BLaER1 treated with 17β-estradiol and CSF1 and Interleukin-3, amounts not matched to agents 10 nM and 100 nM (cell line): ENCODE measurements around the gene SRGN.

Source experiments
- H3K27ac ChIP-seq, 11 experiments: shearing (Covaris generic); formaldehyde crosslinking; 2 replicates each; pipeline ENCODE4 v1.8.1; 2022
- H3K27me3 ChIP-seq, 11 experiments: shearing (Covaris generic); formaldehyde crosslinking; 2 replicates each; pipeline ENCODE4 v1.8.1; 2022
- H3K36me3 ChIP-seq, 11 experiments: shearing (Covaris generic); formaldehyde crosslinking; 2 replicates each; pipeline ENCODE4 v1.8.1; 2022
- H3K4me1 ChIP-seq, 10 experiments: shearing (Covaris generic); formaldehyde crosslinking; 2 replicates each; pipeline ENCODE4 v1.8.1; 2022
- H3K4me2 ChIP-seq, 11 experiments: shearing (Covaris generic); formaldehyde crosslinking; 2 replicates each; pipeline ENCODE4 v1.8.1; 2022
- H3K4me3 ChIP-seq, 10 experiments: shearing (Covaris generic); formaldehyde crosslinking; 2 replicates each; pipeline ENCODE4 v1.8.1; 2022
- H3K9ac ChIP-seq, 11 experiments: shearing (Covaris generic); formaldehyde crosslinking; 2 replicates each; pipeline ENCODE4 v1.8.1; 2022
- H3K9me3 ChIP-seq, 11 experiments: shearing (Covaris generic); formaldehyde crosslinking; replicated peaks in 1 of 11; 2 replicates each; pipeline ENCODE4 v1.8.1; 2022
- H4K20me1 ChIP-seq, 11 experiments: shearing (Covaris generic); formaldehyde crosslinking; 2 replicates each; pipeline ENCODE4 v1.8.1; 2022
- Cebpa-rat ChIP-seq, 11 experiments: shearing (Covaris generic); IDR thresholded peaks; 2 replicates each; pipeline ENCODE4 v1.8.1; 2022

SRGN gene

DNA sequence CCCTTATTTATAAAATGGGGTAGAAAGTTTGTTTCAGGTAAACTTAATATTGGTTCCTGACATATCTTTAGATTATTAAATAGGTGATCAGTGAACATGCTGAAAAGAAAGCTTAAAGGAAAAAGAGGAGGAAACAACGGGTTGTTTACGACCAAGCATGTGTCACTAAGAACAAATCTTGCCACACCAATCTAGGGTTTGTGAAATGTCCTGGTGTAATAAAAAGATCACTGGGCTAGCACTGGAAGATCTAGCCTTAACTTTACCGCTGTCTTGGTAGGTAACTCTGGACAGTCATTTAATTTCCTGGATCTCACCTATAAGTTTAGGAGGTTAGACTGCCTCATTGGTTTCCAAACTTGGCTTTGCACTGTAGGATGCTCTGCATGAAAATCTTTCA, 55.1 kb downstream of the SRGN start:
- H3K4me1 ChIP-seq: peaks cover 4 to 20% (median 10%) of the 10 kb centered on the region in 10 experiments; a peak in 16 of 20 replicates
- H3K27me3 ChIP-seq: no peaks in the 10 kb centered on the region
- H4K20me1 ChIP-seq: peaks cover 22 to 99% (median 97%) of the 10 kb centered on the region in 11 experiments; a peak in 21 of 22 replicates
- no peak overlapping the region; a peak in 1 of 22 replicates for H3K27ac ChIP-seq
- H3K9ac ChIP-seq: no peak overlapping the region
- no peak for TF ChIP-seq Cebpa-rat (IDR thresholded peaks at IDR 0.05)
- H3K4me3 ChIP-seq: no peak overlapping the region
- H3K9me3 ChIP-seq: no peaks in the 10 kb centered on the region
- no peak overlapping the region for H3K4me2 ChIP-seq
- H3K36me3 ChIP-seq: peaks cover 4 to 85% (median 51%) of the 10 kb centered on the region in 11 experiments

DNA sequence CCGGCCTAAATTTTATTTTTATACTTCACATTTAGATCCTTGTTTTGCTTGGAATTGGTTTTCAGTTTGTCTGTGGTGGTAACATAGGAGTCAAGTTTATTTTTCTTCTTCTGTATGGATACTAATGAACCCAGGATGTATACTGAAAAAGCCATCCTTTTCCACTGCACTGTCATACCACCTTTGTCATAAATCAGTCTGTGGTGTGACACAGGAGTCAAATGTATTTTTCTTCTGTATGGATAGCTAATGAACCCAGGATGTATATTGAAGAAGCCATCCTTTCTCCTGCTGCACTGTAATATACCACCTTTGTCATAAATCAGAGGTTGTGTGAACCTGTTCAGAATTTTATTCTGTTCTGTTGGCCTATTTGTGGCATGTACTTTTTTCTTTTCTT, 57.4 kb downstream of the SRGN start:
- peaks cover 6 to 23% (median 15%) of the 10 kb centered on the region in 10 experiments; a peak in 18 of 20 replicates for H3K4me1 ChIP-seq
- no peak overlapping the region for H3K27ac ChIP-seq
- H3K4me3 ChIP-seq: no peak overlapping the region
- no peaks in the 10 kb centered on the region for H3K9me3 ChIP-seq
- H3K9ac ChIP-seq: no peak overlapping the region
- TF ChIP-seq Cebpa-rat (IDR thresholded peaks at IDR 0.05): no peak
- H4K20me1 ChIP-seq: peaks cover 19 to 100% (median 99%) of the 10 kb centered on the region in 11 experiments; a peak in 21 of 22 replicates
- H3K27me3 ChIP-seq: no peaks in the 10 kb centered on the region
- H3K4me2 ChIP-seq: no peak overlapping the region
- peaks cover 4 to 83% (median 44%) of the 10 kb centered on the region in 11 experiments; a peak in 21 of 22 replicates for H3K36me3 ChIP-seq

DNA sequence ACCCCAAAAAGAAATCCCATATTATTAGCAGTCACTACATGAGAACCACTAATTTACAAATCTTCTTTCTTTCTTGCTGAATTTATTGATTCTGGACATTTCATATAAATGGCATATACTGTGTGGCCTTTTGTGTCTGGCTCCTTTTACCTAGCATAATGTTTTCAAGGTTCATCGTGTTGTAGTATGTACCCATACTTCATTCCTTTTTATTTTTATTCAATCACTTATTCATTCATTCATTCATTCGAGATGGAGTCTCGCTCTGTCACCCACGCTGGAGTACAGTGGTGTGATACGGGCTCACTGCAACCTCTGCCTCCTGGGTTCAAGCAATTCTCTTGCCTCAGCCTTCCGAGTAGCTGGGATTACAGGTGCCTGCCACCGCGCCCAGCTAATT, 58.0 kb downstream of the SRGN start:
- Histone ChIP-seq H3K4me2 (peak overlapping the region in 3 of 11 experiments; percentile 4 to 30 (median 25); a peak in 2 of 22 replicates), H4K20me1 (peaks cover 19 to 100% (median 99%) of the 10 kb centered on the region in 11 experiments; a peak in 21 of 22 replicates), H3K4me1 (peaks cover 6 to 23% (median 15%) of the 10 kb centered on the region in 10 experiments; a peak in 18 of 20 replicates), H3K9me3 (no peaks in the 10 kb centered on the region), H3K9ac (no peak overlapping the region), H3K4me3 (no peak overlapping the region), H3K27me3 (no peaks in the 10 kb centered on the region), H3K27ac (no peak overlapping the region), H3K36me3 (peaks cover 4 to 83% (median 39%) of the 10 kb centered on the region in 11 experiments; a peak in 19 of 22 replicates)
- no peak for TF ChIP-seq Cebpa-rat (IDR thresholded peaks at IDR 0.05)

DNA sequence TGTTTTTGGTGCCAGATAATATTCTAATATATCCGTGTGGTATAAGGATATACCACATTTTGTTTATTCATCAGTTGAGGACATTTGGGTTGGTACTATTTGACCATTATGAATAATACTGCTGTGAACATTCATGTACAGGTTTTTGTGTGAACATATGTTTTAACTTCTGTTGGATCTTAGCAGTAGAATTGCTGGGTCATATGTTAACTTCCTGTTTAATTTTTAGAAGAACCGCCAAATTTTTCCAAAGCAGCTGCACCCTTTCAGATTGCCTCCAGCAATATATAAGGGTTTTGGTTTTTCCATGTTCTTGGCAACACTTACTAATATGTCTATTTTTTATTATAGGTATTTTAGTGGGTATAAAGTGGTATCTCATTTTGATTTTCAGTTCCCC, 58.9 kb downstream of the SRGN start:
- H3K36me3 ChIP-seq: peaks cover 4 to 76% (median 35%) of the 10 kb centered on the region in 11 experiments; a peak in 19 of 22 replicates
- no peak overlapping the region for H3K27ac ChIP-seq
- no peaks in the 10 kb centered on the region for H3K9me3 ChIP-seq
- no peak overlapping the region for H3K4me3 ChIP-seq
- peaks cover 6 to 23% (median 15%) of the 10 kb centered on the region in 10 experiments; a peak in 18 of 20 replicates for H3K4me1 ChIP-seq
- H3K9ac ChIP-seq: no peak overlapping the region
- TF ChIP-seq Cebpa-rat (IDR thresholded peaks at IDR 0.05): no peak
- peak overlapping the region in 5 of 11 experiments; percentile 4 to 41 (median 25); a peak in 7 of 22 replicates for H3K4me2 ChIP-seq
- H4K20me1 ChIP-seq: peaks cover 19 to 100% (median 97%) of the 10 kb centered on the region in 11 experiments; a peak in 21 of 22 replicates
- H3K27me3 ChIP-seq: no peaks in the 10 kb centered on the region

DNA sequence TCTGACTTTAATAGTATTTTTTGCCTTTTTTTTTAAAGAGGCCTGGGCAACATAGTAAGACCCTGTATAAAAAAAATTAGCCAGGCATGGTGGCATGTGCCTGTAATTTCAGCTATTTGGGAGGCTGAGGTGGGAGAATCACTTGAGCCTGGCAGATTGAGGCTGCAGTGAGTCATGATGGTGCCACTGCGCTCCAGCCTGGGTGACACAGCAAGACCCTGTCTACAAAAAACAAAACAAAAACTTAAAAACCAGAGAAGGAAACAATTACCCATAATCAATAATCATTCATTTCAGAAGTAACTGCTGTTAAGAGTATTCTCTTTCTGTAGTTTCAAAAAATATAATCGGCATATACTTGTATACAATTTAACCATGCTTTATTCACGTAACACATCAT, 64.1 kb downstream of the SRGN start:
- H4K20me1 ChIP-seq: peaks cover 12 to 100% (median 87%) of the 10 kb centered on the region in 11 experiments; a peak in 21 of 22 replicates
- no peak overlapping the region for H3K9ac ChIP-seq
- no peak for TF ChIP-seq Cebpa-rat (IDR thresholded peaks at IDR 0.05)
- peaks cover 0 to 77% (median 33%) of the 10 kb centered on the region in 11 experiments; a peak in 18 of 22 replicates for H3K36me3 ChIP-seq
- H3K27ac ChIP-seq: no peak overlapping the region
- no peaks in the 10 kb centered on the region for H3K27me3 ChIP-seq
- H3K4me1 ChIP-seq: peaks cover 0 to 11% (median 7%) of the 10 kb centered on the region in 10 experiments; a peak in 13 of 20 replicates
- H3K4me3 ChIP-seq: no peak overlapping the region
- H3K4me2 ChIP-seq: no peak overlapping the region
- no peaks in the 10 kb centered on the region for H3K9me3 ChIP-seq

DNA sequence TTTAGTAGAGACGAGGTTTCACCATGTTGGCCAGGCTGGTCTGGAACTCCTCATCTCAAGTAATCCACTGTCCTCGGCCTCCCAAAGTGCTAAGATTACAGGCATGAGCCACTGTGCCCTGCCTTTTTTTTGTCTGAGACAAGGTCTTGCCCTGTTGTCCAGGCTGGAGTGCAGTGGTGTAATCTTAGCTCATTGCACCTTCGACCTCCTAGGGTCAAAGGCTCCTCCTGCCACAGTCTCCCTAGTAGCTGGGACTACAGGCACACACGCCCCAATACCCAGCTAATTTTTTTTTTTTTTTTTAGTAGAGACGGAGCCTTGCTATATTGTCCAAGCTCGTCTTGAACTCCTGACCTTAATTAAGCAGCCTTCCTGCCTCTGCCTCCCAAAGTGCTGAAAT, 65.3 kb downstream of the SRGN start:
- H3K27ac ChIP-seq: no peak overlapping the region
- peaks cover 9 to 82% (median 39%) of the 10 kb centered on the region in 11 experiments; a peak in 21 of 22 replicates for H3K36me3 ChIP-seq
- no peak overlapping the region for H3K4me3 ChIP-seq
- H4K20me1 ChIP-seq: peaks cover 6 to 100% (median 83%) of the 10 kb centered on the region in 11 experiments; a peak in 20 of 22 replicates
- H3K9me3 ChIP-seq: no peaks in the 10 kb centered on the region
- TF ChIP-seq Cebpa-rat (IDR thresholded peaks at IDR 0.05): no peak
- H3K27me3 ChIP-seq: no peaks in the 10 kb centered on the region
- no peak overlapping the region for H3K4me2 ChIP-seq
- H3K9ac ChIP-seq: no peak overlapping the region
- peaks cover 0 to 11% (median 3%) of the 10 kb centered on the region in 10 experiments; a peak in 8 of 20 replicates for H3K4me1 ChIP-seq
